HG03521 (cell line): ENCODE results near the gene COL7A1.
"Not testable (repeated sequence)": the region's sequence is repeated elsewhere in the genome, so short reads cannot be mapped to it uniquely, and the experiment has no call there.

Source experiments
- ATAC-seq: cut with Tn5 transposase; IDR thresholded peaks from one replicate; pipeline ENCODE4 v1.9.1; 2021; ENCODE audit warnings: mild to moderate bottlenecking, moderate library complexity; ENCODE audit not compliant: unreplicated experiment

The COL7A1 gene

GRCh38 chr3:48548126-48548525 is 47.0 kb downstream of the COL7A1 start:
- ATAC-seq = no peak

DNA sequence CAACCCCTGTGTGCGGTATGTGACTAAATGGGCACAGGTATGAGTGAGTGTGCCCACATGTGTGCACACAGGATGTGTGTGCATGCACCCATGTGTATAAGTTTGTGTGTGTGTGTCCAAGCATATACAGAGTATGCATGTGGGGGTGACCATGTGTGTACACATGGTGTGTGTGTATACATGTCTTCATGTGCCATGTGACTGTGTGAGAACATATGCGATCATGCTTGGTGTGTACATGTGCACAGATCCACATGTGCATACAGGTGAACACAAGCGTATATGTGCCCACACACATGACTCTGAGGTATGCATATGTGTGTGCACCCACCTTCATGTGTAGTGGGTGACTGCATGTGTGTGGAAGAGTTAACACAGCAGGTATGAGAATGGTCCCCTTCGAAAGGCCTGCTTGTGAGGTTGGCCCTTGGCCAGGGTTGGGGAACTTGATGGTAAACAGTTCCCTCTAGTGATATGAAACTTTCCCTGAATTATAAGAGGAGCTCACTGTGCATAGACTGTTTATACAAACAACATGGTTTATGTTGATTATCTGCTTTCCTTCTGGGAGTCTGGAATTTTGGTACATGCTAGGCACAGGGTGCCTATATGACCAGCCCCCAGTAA is 48.8 kb downstream of the COL7A1 start:
- ATAC-seq = no peak

- ATAC-seq = no peak
Observed at GRCh38 chr3:48544141-48544540, 51.0 kb downstream of the COL7A1 start.

- no peak for ATAC-seq
Observed at GRCh38 chr3:48543271-48543866, 51.8 kb downstream of the COL7A1 start.

DNA sequence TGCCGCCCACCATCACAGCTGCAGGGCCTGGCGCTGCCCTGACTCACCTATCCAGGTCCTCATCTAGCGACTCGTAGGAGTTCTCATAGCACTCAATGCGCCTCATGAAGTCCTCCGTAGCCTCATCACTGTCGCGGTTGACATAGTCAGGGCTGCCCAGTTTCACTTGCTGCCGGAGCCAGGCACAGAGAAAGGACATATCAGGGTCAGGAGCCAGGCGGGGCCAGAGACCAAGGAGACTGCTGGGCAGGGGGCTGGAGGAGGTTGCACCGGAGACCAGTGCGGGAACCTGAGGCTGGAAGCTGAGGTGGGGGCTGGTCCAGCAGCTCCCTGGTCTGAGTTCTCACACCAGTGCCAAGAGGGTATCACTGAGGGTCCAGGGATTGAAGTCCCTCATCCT is 56.7 kb downstream of the COL7A1 start:
- no peak for ATAC-seq

DNA sequence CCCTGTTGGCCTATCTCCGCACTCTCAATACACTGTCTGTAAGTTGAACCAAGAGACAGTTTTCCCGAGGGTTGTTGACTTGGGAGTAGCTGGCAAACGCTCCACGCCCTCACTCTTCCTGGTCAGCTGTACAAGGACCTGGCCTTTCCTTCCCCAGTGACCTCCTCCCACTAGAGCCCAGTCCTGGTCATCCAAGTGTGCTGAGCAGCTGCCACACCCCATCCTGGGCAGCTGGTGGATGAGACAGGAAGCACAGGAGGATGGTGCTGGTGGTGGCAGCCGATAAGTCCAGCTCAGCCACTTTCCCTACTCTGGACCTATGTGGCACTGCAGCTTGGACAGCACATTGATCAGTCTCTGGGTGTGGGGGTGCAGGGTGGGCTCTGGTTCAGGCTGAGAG is 58.3 kb downstream of the COL7A1 start:
- ATAC-seq = no peak

- ATAC-seq = no peak
Observed at GRCh38 chr3:48536116-48536515, 59.0 kb downstream of the COL7A1 start.

GRCh38 chr3:48535578-48535977 is 59.6 kb downstream of the COL7A1 start:
- no peak for ATAC-seq

- no peak for ATAC-seq
Observed at GRCh38 chr3:48532977-48533337, 62.2 kb downstream of the COL7A1 start.

- ATAC-seq = no peak
Observed at GRCh38 chr3:48532271-48532976, 62.7 kb downstream of the COL7A1 start.

GRCh38 chr3:48530701-48531100 is 64.4 kb downstream of the COL7A1 start:
- ATAC-seq = not testable (repeated sequence)

DNA sequence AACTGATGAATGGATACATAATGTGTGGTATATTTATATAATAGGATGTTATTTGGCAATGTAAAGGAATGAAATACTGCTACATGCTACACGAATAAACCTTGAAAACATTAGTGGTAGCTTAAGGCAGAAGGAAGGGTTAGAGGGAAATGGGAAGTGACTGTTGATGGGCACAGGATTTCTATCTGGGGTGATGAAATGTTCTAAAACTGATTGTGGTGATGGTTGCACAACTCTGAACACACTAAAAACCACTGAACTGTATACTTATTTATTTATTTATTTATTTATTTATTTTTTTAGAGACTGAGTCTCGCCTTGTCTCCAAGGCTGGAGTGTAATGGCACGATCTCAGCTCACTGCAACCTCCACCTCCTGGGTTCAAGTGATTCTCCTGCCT is 66.4 kb downstream of the COL7A1 start:
- no peak for ATAC-seq

- ATAC-seq = no peak
Observed at GRCh38 chr3:48528048-48528447, 67.1 kb downstream of the COL7A1 start.

DNA sequence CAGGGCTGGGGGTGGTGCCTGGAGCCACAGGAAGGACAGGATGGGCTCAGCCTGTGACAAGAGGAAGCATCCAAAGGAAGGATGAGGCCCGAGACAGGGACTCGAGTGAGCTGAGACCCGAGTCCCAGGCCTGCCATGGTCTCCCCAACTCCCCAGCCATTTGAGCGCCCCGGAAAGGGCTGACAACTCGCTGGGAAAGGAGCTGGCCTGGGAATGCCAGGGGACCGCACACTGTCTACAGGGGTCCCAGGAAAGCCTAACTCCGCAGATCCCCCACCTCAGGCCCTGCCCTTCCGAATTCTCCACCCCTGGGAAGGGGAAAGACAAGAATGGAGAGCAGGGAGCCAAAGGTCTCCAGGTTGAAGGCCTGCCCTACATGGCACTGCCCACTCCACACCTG is 70.2 kb downstream of the COL7A1 start:
- ATAC-seq = no peak

DNA sequence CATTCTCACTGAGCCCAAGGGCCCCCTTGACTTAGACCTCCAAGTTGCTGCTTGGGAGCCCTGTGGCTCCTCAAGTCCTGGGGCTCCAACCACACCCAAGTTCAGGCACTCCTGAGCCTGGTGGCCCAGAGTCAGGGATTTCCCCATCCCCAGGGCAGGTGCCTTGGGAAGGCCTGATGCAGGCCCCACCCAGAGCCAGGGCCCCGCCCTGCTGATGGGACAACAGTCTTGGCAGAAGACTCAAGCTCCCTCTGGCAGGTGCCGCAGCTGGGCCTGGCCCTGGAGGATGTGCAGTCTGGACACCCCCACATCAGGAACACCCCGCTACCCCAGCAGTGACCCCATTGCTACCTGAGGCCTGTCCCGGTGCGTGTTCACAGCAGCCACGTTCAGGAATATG is 73.5 kb downstream of the COL7A1 start:
- no peak for ATAC-seq

- ATAC-seq = no peak
Observed at GRCh38 chr3:48519277-48519643, 75.9 kb downstream of the COL7A1 start.

- ATAC-seq = no peak
Observed at GRCh38 chr3:48518638-48519276, 76.4 kb downstream of the COL7A1 start.

DNA sequence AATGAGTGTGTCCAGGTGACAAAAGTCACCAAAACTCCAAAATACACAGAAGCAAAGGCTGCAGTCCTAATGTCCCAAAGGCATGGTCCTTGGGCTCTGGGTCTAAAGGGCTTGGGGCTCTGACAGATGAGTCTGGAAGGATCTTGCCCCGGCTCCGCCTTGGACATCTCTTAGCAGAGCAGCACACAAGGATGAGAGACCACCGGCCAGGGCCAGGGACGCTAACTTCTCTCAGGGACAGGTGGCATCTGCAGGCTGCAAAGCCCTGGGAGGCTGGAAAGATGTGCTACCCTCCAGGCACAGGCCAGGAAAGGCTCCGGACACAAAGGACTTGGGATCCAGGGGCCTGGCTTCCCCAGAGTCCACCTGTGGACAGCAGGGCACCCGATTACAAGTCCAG is 77.1 kb downstream of the COL7A1 start:
- ATAC-seq = no peak

- no peak for ATAC-seq
Observed at GRCh38 chr3:48516571-48516970, 78.6 kb downstream of the COL7A1 start.

GRCh38 chr3:48514431-48515227 is 80.5 kb downstream of the COL7A1 start:
- no peak for ATAC-seq
